Retina (tissue), 1 donor: Measurements from ENCODE around the gene JUND.
"Not testable (repeated sequence)": the region's sequence is repeated elsewhere in the genome, so short reads cannot be mapped to it uniquely, and the experiment has no call there.

Experiments
- DNase-seq: peaks from one replicate; pipeline ENCODE4 v3.0.0-alpha.2; 2016

Gene JUND

GRCh38 chr19:18281082-18282020, at the start of gene JUND:
Gene JUND (minus strand): TSS chr19:18281622. CDS start chr19:18281484, 138 bp downstream.
- DNase-seq, result peak; percentile 98

GRCh38 chr19:18330868-18331267, 49.4 kb upstream of the JUND start:
- DNase-seq, result no peak

GRCh38 chr19:18329035-18329376, 47.6 kb upstream of the JUND start:
- DNase-seq, result no peak

GRCh38 chr19:18328340-18329034, 47.1 kb upstream of the JUND start:
- DNase-seq, result peak; percentile 92

- no peak for DNase-seq
These were observed 45.4 kb upstream of the JUND start for GRCh38 chr19:18326772-18327171.

GRCh38 chr19:18324373-18324731, 42.9 kb upstream of the JUND start:
- DNase-seq, result not testable (repeated sequence)

- peak; percentile 98 for DNase-seq
These were observed 41.5 kb upstream of the JUND start, which contains the start of gene LSM4 for GRCh38 chr19:18322759-18323460. Gene LSM4 (minus strand): TSS chr19:18323076. CDS start chr19:18323020, 56 bp downstream.

- peak; percentile 46 for DNase-seq
These were observed 40.9 kb upstream of the JUND start for GRCh38 chr19:18322318-18322758.

- DNase-seq, result no peak
These were observed 40.3 kb upstream of the JUND start for GRCh38 chr19:18321734-18322102.

- DNase-seq, result no peak
These were observed 39.7 kb upstream of the JUND start for GRCh38 chr19:18320865-18321733.

GRCh38 chr19:18319591-18320135, 38.2 kb upstream of the JUND start:
- no peak for DNase-seq

- no peak for DNase-seq
These were observed 36.8 kb upstream of the JUND start for GRCh38 chr19:18317961-18318800.

GRCh38 chr19:18313398-18313797, 32.0 kb upstream of the JUND start:
- no peak for DNase-seq

- no peak for DNase-seq
These were observed 30.7 kb upstream of the JUND start for GRCh38 chr19:18312092-18312534.

GRCh38 chr19:18311502-18312091, 30.2 kb upstream of the JUND start:
- DNase-seq, result no peak

- DNase-seq, result no peak
These were observed 29.5 kb upstream of the JUND start for GRCh38 chr19:18310966-18311365.

- no peak for DNase-seq
These were observed 28.9 kb upstream of the JUND start for GRCh38 chr19:18310118-18310909.

GRCh38 chr19:18309525-18310064, 28.2 kb upstream of the JUND start:
- DNase-seq, result no peak

GRCh38 chr19:18308948-18309325, 27.5 kb upstream of the JUND start:
- no peak for DNase-seq
